MG63 (cell line): ENCODE results near the gene ATP10A. TPM values are rescaled to one million over a fixed set of nuclear protein-coding genes. Genes with fewer than 3 reads are reported as not detected.
A peak's percentile ranks its signal among the peaks of the same experiment; 100 is the strongest.

ENCODE experiments used
- DNase-seq: peaks from one replicate; pipeline ENCODE4 v3.0.0-alpha.2; 2020
- H3K27me3 ChIP-seq: fragments of 250-450 bp; sonication (Bioruptor Pico); 2 replicates; pipeline ENCODE4 v1.5.1; 2020; ENCODE audit warnings: mild to moderate bottlenecking, moderate library complexity
- H3K36me3 ChIP-seq: fragments of 250-450 bp; sonication (Bioruptor Pico); 2 replicates; pipeline ENCODE4 v1.5.1; 2020; ENCODE audit warnings: mild to moderate bottlenecking, moderate library complexity
- H3K4me3 ChIP-seq: fragments of 250-450 bp; sonication (Bioruptor Pico); 2 replicates; pipeline ENCODE4 v1.5.1; 2020; ENCODE audit warnings: mild to moderate bottlenecking, moderate library complexity
- H3K9me3 ChIP-seq: fragments of 250-450 bp; sonication (Bioruptor Pico); 2 replicates; pipeline ENCODE4 v1.5.1; 2020; ENCODE audit warnings: mild to moderate bottlenecking, moderate library complexity
- total RNA-seq: library from RNA; depleted of rRNA; stranded (reverse); fragments of >200 nt; shearing (Covaris generic); gene quantifications from 2 replicates; pipeline ENCODE4 v1.2.3, GENCODE V29; 2014; ENCODE audit warnings: low replicate concordance

Gene ATP10A
- total RNA-seq, 1 experiment from 2014 or later, result 2.1 TPM

GRCh38 chr15:25701721-25702465 lies 161.2 kb downstream of the ATP10A start:
- Histone ChIP-seq H3K27me3 (no peaks in the 10 kb centered on the region), H3K9me3 (no peaks in the 10 kb centered on the region), H3K36me3 (no peaks in the 10 kb centered on the region), H3K4me3 (no peak overlapping the region)
- DNase-seq, result no peak

- H3K36me3 ChIP-seq, result no peaks in the 10 kb centered on the region
- H3K4me3 ChIP-seq, result no peak overlapping the region
- no peak for DNase-seq
Measured at GRCh38 chr15:25700916-25701315, 162.2 kb downstream of the ATP10A start.

GRCh38 chr15:25697586-25697985 lies 165.5 kb downstream of the ATP10A start:
- DNase-seq, result no peak
- H3K36me3 ChIP-seq, result no peaks in the 10 kb centered on the region
- no peaks in the 10 kb centered on the region for H3K9me3 ChIP-seq
- no peak overlapping the region for H3K4me3 ChIP-seq
- H3K27me3 ChIP-seq, result no peaks in the 10 kb centered on the region

More at GRCh38 chr15:25700916-25701315, 162.2 kb downstream of the ATP10A start:
- Histone ChIP-seq H3K27me3 (no peaks in the 10 kb centered on the region), H3K9me3 (no peaks in the 10 kb centered on the region)

- no peaks in the 10 kb centered on the region for H3K9me3 ChIP-seq
- H3K36me3 ChIP-seq, result no peaks in the 10 kb centered on the region
Measured at GRCh38 chr15:25695875-25696760, 167.0 kb downstream of the ATP10A start.

GRCh38 chr15:25694823-25695312 lies 168.3 kb downstream of the ATP10A start:
- Histone ChIP-seq H3K4me3 (no peak overlapping the region), H3K27me3 (no peaks in the 10 kb centered on the region), H3K9me3 (no peaks in the 10 kb centered on the region), H3K36me3 (no peaks in the 10 kb centered on the region)
- no peak for DNase-seq

More at GRCh38 chr15:25695875-25696760, 167.0 kb downstream of the ATP10A start:
- DNase-seq, result no peak
- H3K4me3 ChIP-seq, result no peak overlapping the region
- no peaks in the 10 kb centered on the region for H3K27me3 ChIP-seq

GRCh38 chr15:25694239-25694584 lies 168.9 kb downstream of the ATP10A start:
- Histone ChIP-seq H3K9me3 (no peaks in the 10 kb centered on the region), H3K36me3 (no peaks in the 10 kb centered on the region), H3K4me3 (no peak overlapping the region), H3K27me3 (no peaks in the 10 kb centered on the region)
- no peak for DNase-seq

- Histone ChIP-seq H3K9me3 (no peaks in the 10 kb centered on the region), H3K27me3 (no peaks in the 10 kb centered on the region), H3K36me3 (no peaks in the 10 kb centered on the region), H3K4me3 (no peak overlapping the region)
- DNase-seq, result peak; percentile 14
Measured at GRCh38 chr15:25693321-25694238, 169.5 kb downstream of the ATP10A start.

GRCh38 chr15:25691544-25692430 lies 171.3 kb downstream of the ATP10A start:
- no peak for DNase-seq
- no peaks in the 10 kb centered on the region for H3K27me3 ChIP-seq
- no peak overlapping the region for H3K4me3 ChIP-seq
- no peaks in the 10 kb centered on the region for H3K36me3 ChIP-seq
- no peaks in the 10 kb centered on the region for H3K9me3 ChIP-seq

- no peaks in the 10 kb centered on the region for H3K27me3 ChIP-seq
- no peak overlapping the region for H3K4me3 ChIP-seq
- H3K9me3 ChIP-seq, result no peaks in the 10 kb centered on the region
- peak; percentile 60 for DNase-seq
- no peaks in the 10 kb centered on the region for H3K36me3 ChIP-seq
Measured at GRCh38 chr15:25690673-25691543, 172.2 kb downstream of the ATP10A start.

GRCh38 chr15:25689592-25689991 lies 173.5 kb downstream of the ATP10A start:
- Histone ChIP-seq H3K36me3 (no peaks in the 10 kb centered on the region), H3K4me3 (no peak overlapping the region), H3K27me3 (no peaks in the 10 kb centered on the region), H3K9me3 (no peaks in the 10 kb centered on the region)
- DNase-seq, result no peak

- DNase-seq, result no peak
- no peaks in the 10 kb centered on the region for H3K27me3 ChIP-seq
- H3K4me3 ChIP-seq, result no peak overlapping the region
- H3K36me3 ChIP-seq, result no peaks in the 10 kb centered on the region
- H3K9me3 ChIP-seq, result no peaks in the 10 kb centered on the region
Measured at GRCh38 chr15:25688166-25688565, 175.0 kb downstream of the ATP10A start.

- Histone ChIP-seq H3K27me3 (no peaks in the 10 kb centered on the region), H3K4me3 (no peak overlapping the region), H3K9me3 (no peaks in the 10 kb centered on the region), H3K36me3 (no peaks in the 10 kb centered on the region)
- no peak for DNase-seq
Measured at GRCh38 chr15:25687689-25688088, 175.4 kb downstream of the ATP10A start.

GRCh38 chr15:25687276-25687675 lies 175.9 kb downstream of the ATP10A start:
- no peak for DNase-seq
- Histone ChIP-seq H3K27me3 (no peaks in the 10 kb centered on the region), H3K36me3 (no peaks in the 10 kb centered on the region), H3K4me3 (no peak overlapping the region), H3K9me3 (no peaks in the 10 kb centered on the region)

- DNase-seq, result no peak
- no peaks in the 10 kb centered on the region for H3K27me3 ChIP-seq
- H3K9me3 ChIP-seq, result no peaks in the 10 kb centered on the region
- no peaks in the 10 kb centered on the region for H3K36me3 ChIP-seq
- no peak overlapping the region for H3K4me3 ChIP-seq
Measured at GRCh38 chr15:25686780-25687179, 176.3 kb downstream of the ATP10A start.
